ENCODE data around the gene TRIM47. TPM values are rescaled to one million over a fixed set of nuclear protein-coding genes. Genes with fewer than 3 reads are reported as not detected.
"Not testable (repeated sequence)": the region's sequence is repeated elsewhere in the genome, so short reads cannot be mapped to it uniquely, and the experiment has no call there.

TRIM47 gene
- total and polyA plus RNA-seq, 2 experiments from 2014 or later = 13.0 to 36.9 TPM

- Histone ChIP-seq H2AFZ (no peak overlapping the region), H3K4me3 (no peak overlapping the region), H3K79me2 (no peaks in the 10 kb centered on the region), H3K27ac (no peak overlapping the region), H3K9me3 (ENCODE audit: low read depth) (no peaks in the 10 kb centered on the region), H3K27me3 (peaks cover 6% of the 10 kb centered on the region), H3K36me3 (replicated peaks; ENCODE audit: insufficient read depth, low read depth) (no peaks in the 10 kb centered on the region), H3K9me2 (replicated peaks; ENCODE audit: insufficient read depth) (no peaks in the 10 kb centered on the region), H3K4me1 (ENCODE audit: insufficient read depth) (peaks cover 22% of the 10 kb centered on the region), H4K20me1 (ENCODE audit: insufficient read depth, poor library complexity, severe bottlenecking) (no peaks in the 10 kb centered on the region), H3K4me2 (no peak overlapping the region)
- DNase-seq (ENCODE audit: low spot score) = no peak
- whole genome bisulfite sequencing (ENCODE audit: low lambda C conversion rate, missing lambda C conversion rate) = 96% methylated on average over 30 of the region's 38 CpGs
- no peak for TF ChIP-seq EZH2 (IDR thresholded peaks at IDR 0.05; ENCODE audit: borderline replicate concordance)
- TF ChIP-seq, protein P1, sequence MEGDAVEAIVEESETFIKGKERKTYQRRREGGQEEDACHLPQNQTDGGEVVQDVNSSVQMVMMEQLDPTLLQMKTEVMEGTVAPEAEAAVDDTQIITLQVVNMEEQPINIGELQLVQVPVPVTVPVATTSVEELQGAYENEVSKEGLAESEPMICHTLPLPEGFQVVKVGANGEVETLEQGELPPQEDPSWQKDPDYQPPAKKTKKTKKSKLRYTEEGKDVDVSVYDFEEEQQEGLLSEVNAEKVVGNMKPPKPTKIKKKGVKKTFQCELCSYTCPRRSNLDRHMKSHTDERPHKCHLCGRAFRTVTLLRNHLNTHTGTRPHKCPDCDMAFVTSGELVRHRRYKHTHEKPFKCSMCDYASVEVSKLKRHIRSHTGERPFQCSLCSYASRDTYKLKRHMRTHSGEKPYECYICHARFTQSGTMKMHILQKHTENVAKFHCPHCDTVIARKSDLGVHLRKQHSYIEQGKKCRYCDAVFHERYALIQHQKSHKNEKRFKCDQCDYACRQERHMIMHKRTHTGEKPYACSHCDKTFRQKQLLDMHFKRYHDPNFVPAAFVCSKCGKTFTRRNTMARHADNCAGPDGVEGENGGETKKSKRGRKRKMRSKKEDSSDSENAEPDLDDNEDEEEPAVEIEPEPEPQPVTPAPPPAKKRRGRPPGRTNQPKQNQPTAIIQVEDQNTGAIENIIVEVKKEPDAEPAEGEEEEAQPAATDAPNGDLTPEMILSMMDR (IDR thresholded peaks at IDR 0.05; ENCODE audit: poor library complexity) = no peak
- TF ChIP-seq EZH2phosphoT487 (IDR thresholded peaks at IDR 0.05; ENCODE audit: low read depth, severe bottlenecking, unreplicated experiment) = no peak
Measured at GRCh38 chr17:75874323-75875181, 3.8 kb downstream of the TRIM47 start.

GRCh38 chr17:75873587-75874322 is 4.6 kb downstream of the TRIM47 start:
- H3K27ac ChIP-seq = peak overlapping the region; percentile 65
- H3K79me2 ChIP-seq = no peaks in the 10 kb centered on the region
- no peak for DNase-seq (ENCODE audit: low spot score)
- H3K9me2 ChIP-seq (replicated peaks; ENCODE audit: insufficient read depth) = no peaks in the 10 kb centered on the region
- no peak overlapping the region for H3K4me3 ChIP-seq
- H2AFZ ChIP-seq = no peak overlapping the region
- H4K20me1 ChIP-seq (ENCODE audit: insufficient read depth, poor library complexity, severe bottlenecking) = no peaks in the 10 kb centered on the region
- H3K4me1 ChIP-seq (ENCODE audit: insufficient read depth) = peaks cover 22% of the 10 kb centered on the region
- no peaks in the 10 kb centered on the region for H3K27me3 ChIP-seq
- H3K36me3 ChIP-seq (replicated peaks; ENCODE audit: insufficient read depth, low read depth) = no peaks in the 10 kb centered on the region
- WGBS (ENCODE audit: low lambda C conversion rate, missing lambda C conversion rate) = 88% methylated on average over 11 of the region's 11 CpGs
- H3K9me3 ChIP-seq (ENCODE audit: low read depth) = no peaks in the 10 kb centered on the region
- TF ChIP-seq, protein P1 (IDR thresholded peaks at IDR 0.05; ENCODE audit: poor library complexity) = no peak
- no peak for TF ChIP-seq EZH2phosphoT487 (IDR thresholded peaks at IDR 0.05; ENCODE audit: low read depth, severe bottlenecking, unreplicated experiment)
- no peak for TF ChIP-seq EZH2 (IDR thresholded peaks at IDR 0.05; ENCODE audit: borderline replicate concordance)
- no peak overlapping the region for H3K4me2 ChIP-seq

GRCh38 chr17:75872434-75873351 is 5.7 kb downstream of the TRIM47 start:
- no peaks in the 10 kb centered on the region for H3K9me2 ChIP-seq (replicated peaks; ENCODE audit: insufficient read depth)
- no peaks in the 10 kb centered on the region for H3K27me3 ChIP-seq
- WGBS (ENCODE audit: low lambda C conversion rate, missing lambda C conversion rate) = 66% methylated on average over 13 of the region's 13 CpGs
- H3K4me2 ChIP-seq = no peak overlapping the region
- H3K4me3 ChIP-seq = no peak overlapping the region
- peak; percentile 86 for DNase-seq (ENCODE audit: low spot score)
- no peaks in the 10 kb centered on the region for H3K79me2 ChIP-seq
- H4K20me1 ChIP-seq (ENCODE audit: insufficient read depth, poor library complexity, severe bottlenecking) = no peaks in the 10 kb centered on the region
- TF ChIP-seq, protein P1 (IDR thresholded peaks at IDR 0.05; ENCODE audit: poor library complexity) = no peak
- TF ChIP-seq EZH2 (IDR thresholded peaks at IDR 0.05; ENCODE audit: borderline replicate concordance) (no peak), EZH2phosphoT487 (IDR thresholded peaks at IDR 0.05; ENCODE audit: low read depth, severe bottlenecking, unreplicated experiment) (no peak)
- no peaks in the 10 kb centered on the region for H3K36me3 ChIP-seq (replicated peaks; ENCODE audit: insufficient read depth, low read depth)
- peak overlapping the region; percentile 79 for H3K27ac ChIP-seq
- H2AFZ ChIP-seq = no peak overlapping the region
- peaks cover 22% of the 10 kb centered on the region for H3K4me1 ChIP-seq (ENCODE audit: insufficient read depth)
- H3K9me3 ChIP-seq (ENCODE audit: low read depth) = no peaks in the 10 kb centered on the region

GRCh38 chr17:75870228-75870627 is 8.2 kb downstream of the TRIM47 start:
- H3K27ac ChIP-seq = peak overlapping the region; percentile 87
- DNase-seq (ENCODE audit: low spot score); H3K27me3 ChIP-seq; H3K4me2 ChIP-seq; H3K9me3 ChIP-seq (ENCODE audit: low read depth); H3K9me2 ChIP-seq (replicated peaks; ENCODE audit: insufficient read depth); H4K20me1 ChIP-seq (ENCODE audit: insufficient read depth, poor library complexity, severe bottlenecking); H3K4me1 ChIP-seq (ENCODE audit: insufficient read depth); H3K36me3 ChIP-seq (replicated peaks; ENCODE audit: insufficient read depth, low read depth); H3K79me2 ChIP-seq; H2AFZ ChIP-seq; H3K4me3 ChIP-seq: not testable (repeated sequence)
- WGBS (ENCODE audit: low lambda C conversion rate, missing lambda C conversion rate) = 92% methylated on average over 10 of the region's 10 CpGs

Measured in hepatocyte (in vitro differentiated cells).